NCI-H1092 treated with DMSO at 0.1 percent for 48 hours (cell line): ENCODE measurements around the gene KATNBL1.
A peak's percentile ranks its signal among the peaks of the same experiment; 100 is the strongest.

Source experiments
- DNase-seq: peaks from one replicate; lab custom pipeline; 2025; lab: John Stamatoyannopoulos, UW

KATNBL1 gene, protein sequence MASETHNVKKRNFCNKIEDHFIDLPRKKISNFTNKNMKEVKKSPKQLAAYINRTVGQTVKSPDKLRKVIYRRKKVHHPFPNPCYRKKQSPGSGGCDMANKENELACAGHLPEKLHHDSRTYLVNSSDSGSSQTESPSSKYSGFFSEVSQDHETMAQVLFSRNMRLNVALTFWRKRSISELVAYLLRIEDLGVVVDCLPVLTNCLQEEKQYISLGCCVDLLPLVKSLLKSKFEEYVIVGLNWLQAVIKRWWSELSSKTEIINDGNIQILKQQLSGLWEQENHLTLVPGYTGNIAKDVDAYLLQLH

DNA sequence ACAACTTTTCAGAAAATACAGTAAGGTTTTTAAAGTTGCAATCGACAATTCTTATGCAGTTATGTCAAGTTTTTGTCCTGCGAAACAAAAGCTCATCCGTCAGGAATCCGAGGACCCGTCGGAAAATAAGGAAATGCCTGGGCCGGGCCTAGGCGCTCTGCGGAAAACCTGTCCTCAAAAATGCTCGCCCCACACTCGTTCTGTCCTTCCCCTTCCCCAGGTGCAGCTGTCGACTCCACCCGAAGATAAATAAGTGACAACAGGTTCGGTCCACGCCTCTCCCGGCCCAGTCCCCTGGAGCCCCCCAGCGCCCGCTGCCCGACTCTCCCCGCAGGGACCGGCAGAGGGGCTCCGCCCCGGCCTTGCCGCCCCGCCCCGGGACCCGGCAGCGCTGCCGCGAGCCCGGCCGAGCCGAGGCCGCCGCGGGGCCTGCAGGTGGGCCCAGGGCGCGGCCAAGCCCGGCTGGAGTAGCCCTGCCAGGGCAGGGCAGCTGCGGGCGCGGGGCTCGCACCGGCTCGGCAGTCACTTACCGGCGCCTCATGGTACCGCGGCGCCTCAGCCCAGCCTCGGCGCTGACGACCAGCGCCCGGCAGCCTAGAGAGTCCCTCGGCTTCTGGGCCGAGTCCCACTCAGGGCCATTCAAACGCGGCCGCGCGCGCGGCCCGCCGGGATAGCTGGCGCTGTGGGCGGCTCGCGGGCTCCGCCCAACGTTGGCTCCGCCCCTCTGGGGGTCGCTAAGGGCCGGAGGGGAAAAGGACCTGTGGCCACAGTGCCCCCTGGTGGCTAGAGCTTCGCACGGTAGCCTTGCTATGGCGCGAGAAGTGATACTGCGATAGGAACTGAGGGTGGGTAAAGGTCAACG is at the start of gene KATNBL1:
Gene KATNBL1 (minus strand): TSS at position 676 of the 862 bp plus-strand sequence. CDS start 46,420 bp downstream, outside the sequence.
- DNase-seq: peak; percentile 87

DNA sequence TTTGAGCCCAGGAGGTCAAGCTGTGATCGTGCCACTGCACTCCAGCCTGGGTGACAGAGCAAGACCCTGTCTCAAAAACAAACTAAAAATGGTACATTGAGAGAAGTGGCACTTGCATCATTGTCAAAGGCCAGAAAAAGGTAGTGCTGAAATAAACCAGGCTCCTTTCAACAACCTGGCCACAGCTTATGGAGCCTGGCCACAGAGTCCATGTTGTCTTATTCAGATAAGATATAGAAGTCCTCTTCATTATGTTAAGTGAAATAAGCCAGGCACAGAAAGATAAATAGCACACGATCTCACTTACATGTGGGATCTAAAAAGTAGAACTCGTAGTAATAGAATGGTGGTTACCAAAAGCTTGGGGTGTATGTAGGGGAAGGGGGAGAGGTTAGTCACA is 49.7 kb upstream of the KATNBL1 start:
- DNase-seq: no peak

DNA sequence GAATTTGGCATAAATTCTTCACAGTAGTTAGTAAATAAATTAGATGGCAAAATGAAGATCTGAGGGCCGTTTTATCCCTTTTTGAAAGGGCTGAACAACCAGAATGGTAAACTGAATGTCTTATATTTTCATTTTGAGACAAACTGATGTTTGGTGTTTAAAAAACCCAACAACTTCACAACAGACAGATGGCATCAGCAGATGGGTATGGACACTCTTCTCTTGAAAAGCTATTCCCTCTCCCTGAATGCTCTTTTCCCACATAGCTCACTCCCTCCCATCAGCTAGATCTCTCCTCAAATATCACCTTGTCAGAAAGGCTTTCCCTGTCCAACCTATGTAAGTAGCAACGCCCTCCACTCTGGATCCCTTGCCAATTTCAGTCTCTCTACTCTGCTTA is 48.3 kb upstream of the KATNBL1 start:
- DNase-seq: no peak

DNA sequence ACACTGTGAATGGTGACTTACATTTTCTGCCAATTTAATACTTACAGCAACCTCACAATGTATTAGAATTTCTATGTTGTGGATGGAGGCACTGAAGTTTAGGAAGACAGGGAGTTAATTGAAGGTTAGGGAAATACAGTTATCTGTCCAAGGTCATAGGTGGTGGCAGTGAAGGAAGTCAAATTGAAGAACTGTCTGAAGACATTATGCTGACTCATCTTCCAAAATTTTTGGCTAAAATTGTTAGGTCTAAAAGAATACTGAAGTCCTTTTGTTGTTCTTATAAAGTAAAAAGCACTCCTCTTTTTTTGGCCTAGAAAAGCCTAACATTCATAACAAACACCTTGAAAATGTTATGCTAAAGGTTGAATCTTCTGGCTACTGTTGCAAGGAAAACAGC is 42.6 kb upstream of the KATNBL1 start:
- DNase-seq: no peak

DNA sequence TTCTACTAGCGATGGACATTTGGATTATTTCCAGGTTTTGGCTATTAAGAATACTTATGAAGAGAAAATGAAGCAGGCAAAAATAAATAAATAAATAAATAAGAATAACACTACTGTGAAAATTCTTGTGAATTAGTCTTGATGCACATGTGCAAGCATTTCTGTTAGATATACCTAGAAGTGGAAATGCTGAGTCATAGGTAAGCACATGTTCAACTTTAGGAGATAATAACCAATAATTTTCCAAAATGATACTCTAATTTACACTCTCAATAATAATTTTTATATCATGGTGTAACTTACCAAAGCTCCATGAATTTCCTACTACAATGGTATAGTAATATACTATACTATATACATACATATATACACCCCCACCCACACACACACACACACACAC is 38.3 kb upstream of the KATNBL1 start:
- DNase-seq: no peak

- DNase-seq: no peak
Measured at GRCh38 chr15:34246276-34246976, 36.5 kb upstream of the KATNBL1 start.

- no peak for DNase-seq
Measured at GRCh38 chr15:34243226-34243625, 33.3 kb upstream of the KATNBL1 start.

- no peak for DNase-seq
Measured at GRCh38 chr15:34242331-34242710, 32.4 kb upstream of the KATNBL1 start.

GRCh38 chr15:34241376-34242330 is 31.8 kb upstream of the KATNBL1 start:
- DNase-seq: peak; percentile 3

- DNase-seq: no peak
Measured at GRCh38 chr15:34240537-34240936, 30.6 kb upstream of the KATNBL1 start.

DNA sequence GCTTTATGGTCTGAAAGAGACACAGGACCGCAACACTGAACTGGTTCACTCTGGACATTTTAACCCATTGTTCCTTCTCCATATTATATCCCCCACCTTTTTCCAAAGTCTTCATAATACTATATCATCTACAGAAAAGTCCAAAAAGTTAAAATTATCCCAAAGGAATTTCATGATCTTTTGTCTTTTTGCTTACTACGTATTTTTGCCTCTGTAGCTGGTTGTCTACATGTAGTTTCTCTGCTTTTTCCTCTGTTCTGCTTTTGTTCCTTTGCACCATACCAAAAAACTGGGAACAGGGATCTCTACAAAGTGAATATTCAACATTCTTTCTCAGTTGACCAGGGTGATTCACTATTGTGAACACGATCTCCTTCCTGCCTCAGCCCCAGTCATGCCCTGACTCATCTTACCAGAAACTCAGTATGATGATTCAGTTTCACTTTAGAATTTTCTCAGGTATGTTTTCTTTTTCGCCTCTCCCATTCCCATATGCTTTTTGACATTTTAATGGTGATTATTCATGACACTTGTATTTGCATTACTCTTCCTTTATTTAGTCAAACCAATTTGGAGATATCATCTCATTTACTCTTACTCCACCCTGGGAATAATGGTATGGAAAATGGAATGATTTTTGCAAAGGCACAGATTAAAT is 29.4 kb upstream of the KATNBL1 start:
- no peak for DNase-seq

DNA sequence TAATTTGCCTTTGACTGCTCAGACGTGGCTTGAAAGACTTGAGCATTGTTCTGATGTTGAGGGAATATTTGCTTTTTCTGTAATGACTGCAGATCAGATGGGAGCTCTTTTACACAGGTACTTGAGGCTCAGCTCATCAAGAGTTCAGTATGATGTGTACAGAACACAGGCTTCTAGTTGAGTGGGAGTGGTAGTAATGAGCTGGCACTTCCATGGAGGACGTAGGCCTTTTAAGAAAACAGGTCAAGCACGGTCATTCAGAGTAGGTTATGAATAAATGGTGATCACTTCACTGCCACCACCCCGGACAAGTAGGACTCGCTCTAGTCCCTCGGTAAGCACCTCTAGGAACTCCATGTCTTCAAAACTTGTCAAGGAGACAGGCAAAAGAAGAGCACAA is 23.7 kb upstream of the KATNBL1 start:
- DNase-seq: peak; percentile 76

- no peak for DNase-seq
Measured at GRCh38 chr15:34223904-34224596, 14.2 kb upstream of the KATNBL1 start.

DNA sequence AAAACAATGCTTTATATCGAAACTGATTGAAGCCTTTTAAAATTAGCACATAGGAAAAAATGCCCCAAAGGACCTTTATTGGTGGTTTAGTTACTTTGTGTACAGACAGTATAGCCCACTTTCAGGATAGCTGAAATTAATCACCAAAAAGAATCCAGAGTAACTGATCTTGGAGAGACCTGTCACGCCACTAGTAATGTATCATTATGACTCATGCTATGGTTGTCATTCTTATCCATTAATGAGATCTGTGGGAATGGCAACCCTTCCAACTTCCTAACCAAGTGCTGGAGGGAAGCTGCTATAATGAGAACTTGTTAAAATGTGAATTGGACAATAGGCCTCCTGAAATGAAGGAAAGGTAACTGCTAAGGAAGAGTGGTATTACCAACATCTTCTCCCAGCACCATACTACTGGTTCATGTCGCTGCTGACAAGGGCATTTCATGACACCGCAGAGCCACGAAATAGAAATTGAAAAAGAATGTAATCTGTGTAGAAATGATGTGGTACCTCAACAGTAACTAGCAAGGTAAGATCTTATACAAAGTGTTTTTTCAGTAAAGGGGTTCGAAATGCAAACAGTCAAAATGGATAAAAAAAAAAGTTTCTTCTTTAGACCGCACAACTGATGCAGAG is 7.8 kb upstream of the KATNBL1 start:
- DNase-seq: no peak

DNA sequence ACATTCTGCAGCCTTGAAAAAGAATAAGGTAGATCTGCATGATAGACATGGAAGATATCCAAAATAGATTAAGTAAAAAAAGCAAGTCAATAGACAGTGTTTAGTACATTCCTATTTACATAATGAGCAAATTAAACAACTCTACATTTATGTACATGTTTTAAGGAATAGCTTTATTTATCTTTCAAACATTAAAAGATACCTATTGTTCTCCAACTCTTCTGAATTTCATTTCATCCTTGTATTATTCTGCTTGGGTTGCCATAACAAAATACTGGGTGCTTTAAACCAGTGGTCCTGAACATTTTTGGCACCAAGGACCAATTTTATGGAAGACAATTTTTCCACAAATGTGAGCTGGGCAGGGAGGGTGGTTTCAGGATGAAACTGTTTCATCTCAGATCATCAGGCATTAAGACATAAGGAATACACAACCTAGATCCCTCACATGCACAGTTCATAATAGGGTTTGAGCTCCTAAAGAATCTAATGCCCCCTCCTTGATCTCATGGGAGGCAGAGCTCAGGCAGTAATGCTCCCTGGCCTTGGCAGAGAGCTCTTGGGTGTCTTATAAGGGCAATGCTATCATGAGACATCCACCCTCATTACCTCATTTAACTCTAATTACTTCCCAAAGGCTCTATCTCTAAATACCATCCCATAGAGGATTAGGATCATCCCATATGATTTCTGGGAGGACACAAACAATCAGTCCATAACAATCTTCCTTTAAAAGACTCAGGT is 6.8 kb upstream of the KATNBL1 start:
- DNase-seq: no peak

DNA sequence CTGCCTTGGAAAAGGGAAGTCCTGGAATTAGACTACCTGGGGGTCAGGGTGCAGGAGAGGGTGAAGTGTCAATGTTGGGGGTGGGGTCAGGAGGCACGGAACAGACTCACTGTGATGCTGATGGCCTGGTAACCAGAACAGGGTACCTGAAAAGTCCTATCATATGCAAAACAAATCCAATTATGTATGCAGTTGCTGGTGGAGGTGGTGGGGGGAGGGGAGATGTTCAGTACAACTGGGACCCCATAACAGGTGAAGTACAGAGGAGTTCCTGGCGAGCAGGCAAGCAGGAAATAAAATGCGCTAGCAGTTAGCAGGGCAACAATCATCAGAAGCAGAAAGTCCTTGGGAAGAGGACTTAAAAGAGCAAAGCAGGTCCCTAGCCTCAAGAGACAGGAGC is 4.2 kb upstream of the KATNBL1 start:
- DNase-seq: no peak

DNA sequence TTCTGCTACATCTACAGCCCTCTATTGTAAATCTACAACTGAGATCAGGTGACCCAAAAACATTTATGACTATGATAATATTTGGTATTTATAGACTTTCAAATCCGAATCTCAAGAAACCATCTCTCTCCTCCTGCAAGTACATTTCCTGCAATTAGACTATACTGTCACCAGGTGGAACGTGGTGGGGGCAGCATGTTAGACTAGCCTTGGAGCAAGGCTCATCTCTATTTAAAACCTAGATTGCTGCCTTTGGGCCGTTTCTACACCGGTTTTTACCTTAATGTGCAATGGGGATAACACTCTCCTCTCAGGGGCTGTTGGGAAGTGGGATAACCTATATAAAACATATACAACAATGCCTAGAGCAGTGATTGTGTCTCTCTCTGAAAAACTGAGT is 3.8 kb upstream of the KATNBL1 start:
- DNase-seq: no peak

- DNase-seq: no peak
Measured at GRCh38 chr15:34206011-34206410, 3.9 kb downstream of the KATNBL1 start.

DNA sequence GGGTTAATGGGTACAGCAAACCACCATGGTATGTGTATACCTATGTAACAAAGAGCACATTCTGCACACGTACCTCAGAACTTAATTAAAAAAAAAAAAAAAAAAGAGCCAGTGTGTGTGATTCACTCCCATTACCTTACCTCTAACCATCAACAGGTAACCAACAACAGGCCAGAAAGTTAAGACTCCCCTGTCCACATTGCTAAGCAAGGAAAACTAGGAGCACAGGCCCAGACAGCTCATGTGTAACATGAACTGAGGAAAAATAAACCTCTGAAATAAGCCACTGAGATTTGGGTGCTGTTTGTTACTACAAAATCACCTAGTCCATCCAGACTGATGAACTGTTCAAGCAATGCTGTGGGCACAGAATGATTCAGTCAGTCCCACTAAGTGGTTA is 6.0 kb downstream of the KATNBL1 start:
- no peak for DNase-seq
